Tibial nerve (tissue), 4 donors: ENCODE measurements around the gene WDR74. TPM values are rescaled to one million over a fixed set of nuclear protein-coding genes. Genes with fewer than 3 reads are reported as not detected.
A peak's percentile ranks its signal among the peaks of the same experiment; 100 is the strongest.

Source experiments
- DNase-seq, 2 donors: peaks; one replicate each; pipeline ENCODE4 v3.0.0-alpha.2; 2019; ENCODE audit warnings: low spot score in 2 of 2
- H3K27ac ChIP-seq, 4 donors: fragments of 200-600 bp; sonication (generic) in 3 of 4; one replicate each; pipeline ENCODE4 v1.5.1; 2017 to 2019; ENCODE audit warnings: mild to moderate bottlenecking in 1 of 4
- H3K27me3 ChIP-seq, 2 donors: fragments of 200-600 bp; sonication (generic) in 1 of 2; one replicate each; pipeline versions ENCODE4 v1.5.1 to v1.6.0; 2017 to 2019
- H3K36me3 ChIP-seq, 3 donors: fragments of 200-600 bp; sonication (generic); one replicate each; pipeline ENCODE4 v1.5.1; 2018 to 2019
- H3K4me1 ChIP-seq, 4 donors: fragments of 200-600 bp; sonication (generic) in 3 of 4; one replicate each; pipeline ENCODE4 v1.5.1; 2017 to 2019
- H3K4me3 ChIP-seq, 4 donors: fragments of 200-600 bp; sonication (generic) in 3 of 4; one replicate each; pipeline ENCODE4 v1.5.1; 2017 to 2019; ENCODE audit warnings: mild to moderate bottlenecking in 1 of 4, moderate library complexity in 1 of 4
- H3K9me3 ChIP-seq, 4 donors: fragments of 200-600 bp; sonication (generic) in 3 of 4; one replicate each; pipeline ENCODE4 v1.5.1; 2017 to 2019
- EP300 ChIP-seq, 2 donors: sonication (generic); formaldehyde crosslinking; IDR thresholded peaks; one replicate each; pipeline ENCODE4 v1.6.1; 2017; ENCODE audit warnings: antibody characterized with exemption in 2 of 2, mild to moderate bottlenecking in 1 of 2
- POLR2A ChIP-seq, 2 donors: fragments of 450-650 bp; IDR thresholded peaks; one replicate each; pipeline ENCODE4 v1.6.1; 2017; ENCODE audit warnings: antibody characterized with exemption in 2 of 2, mild to moderate bottlenecking in 2 of 2, moderate library complexity in 2 of 2
- WGBS, 2 donors: methylation state at CpG; one replicate each; pipeline ENCODE4 v1.1.5; 2018; 5-methylcytosine and 5-hydroxymethylcytosine counted together
- total RNA-seq, 4 donors: library from RNA; depleted of rRNA; stranded (reverse); fragments of >200 nt; gene quantifications; one replicate each; pipeline ENCODE4 v1.1.0, GENCODE V29; 2016
- TF ChIP-seq, protein P1 (sequence below), 5 experiments: fragments of 200-600 bp in 3 of 5; fragments of 450-650 bp in 2 of 5; sonication (generic) in 3 of 5; IDR thresholded peaks; one replicate each; pipeline ENCODE4 v1.5.1; 2016 to 2019; ENCODE audit warnings: antibody characterized with exemption in 5 of 5, mild to moderate bottlenecking in 3 of 5, moderate library complexity in 2 of 5

Gene WDR74
- total RNA-seq, 4 donors from 2014 or later, result 31.7 to 75.0 (median 48.0) TPM

DNA sequence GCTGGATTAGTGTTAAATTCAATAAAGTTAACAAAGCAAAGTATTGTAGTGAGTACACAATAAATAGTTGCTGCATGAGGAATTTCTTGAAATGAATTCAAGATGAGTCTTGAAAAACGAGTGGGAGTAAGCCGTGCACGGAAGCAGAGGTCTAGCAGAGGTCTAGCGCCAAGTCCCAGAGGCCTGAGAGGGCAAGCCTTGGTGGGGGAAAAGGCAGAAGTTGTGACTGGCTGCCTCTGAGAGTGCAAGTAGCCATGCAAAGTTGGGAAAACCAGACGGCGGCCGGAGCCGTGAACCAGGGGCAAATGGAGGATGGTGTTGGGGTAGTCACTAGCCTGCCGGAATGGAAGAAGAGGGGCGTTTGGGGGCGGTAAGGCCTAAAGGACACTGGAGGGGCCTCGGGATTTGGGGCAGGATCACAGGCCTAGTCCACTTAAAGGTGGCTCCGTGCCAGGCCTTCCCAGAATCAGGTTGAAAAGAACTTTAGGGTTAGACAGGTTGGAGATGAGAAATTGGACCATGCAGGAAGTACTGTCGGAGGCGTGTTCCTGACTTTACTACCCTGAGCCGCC lies 40.9 kb upstream of the WDR74 start:
- Histone ChIP-seq H3K4me3 (peak overlapping the region; percentile 73 to 100 (median 93)), H3K27me3 (no peaks in the 10 kb centered on the region), H3K36me3 (peaks cover 5 to 30% (median 10%) of the 10 kb centered on the region in 3 donors), H3K4me1 (peaks cover 0 to 54% (median 36%) of the 10 kb centered on the region in 4 donors), H3K9me3 (no peaks in the 10 kb centered on the region), H3K27ac (peak overlapping the region; percentile 94 to 100 (median 99))
- WGBS, 2 donors, result 0% methylated on average over 13 to 16 of the region's 16 CpGs
- DNase-seq, result no peak
- TF ChIP-seq, protein P1, sequence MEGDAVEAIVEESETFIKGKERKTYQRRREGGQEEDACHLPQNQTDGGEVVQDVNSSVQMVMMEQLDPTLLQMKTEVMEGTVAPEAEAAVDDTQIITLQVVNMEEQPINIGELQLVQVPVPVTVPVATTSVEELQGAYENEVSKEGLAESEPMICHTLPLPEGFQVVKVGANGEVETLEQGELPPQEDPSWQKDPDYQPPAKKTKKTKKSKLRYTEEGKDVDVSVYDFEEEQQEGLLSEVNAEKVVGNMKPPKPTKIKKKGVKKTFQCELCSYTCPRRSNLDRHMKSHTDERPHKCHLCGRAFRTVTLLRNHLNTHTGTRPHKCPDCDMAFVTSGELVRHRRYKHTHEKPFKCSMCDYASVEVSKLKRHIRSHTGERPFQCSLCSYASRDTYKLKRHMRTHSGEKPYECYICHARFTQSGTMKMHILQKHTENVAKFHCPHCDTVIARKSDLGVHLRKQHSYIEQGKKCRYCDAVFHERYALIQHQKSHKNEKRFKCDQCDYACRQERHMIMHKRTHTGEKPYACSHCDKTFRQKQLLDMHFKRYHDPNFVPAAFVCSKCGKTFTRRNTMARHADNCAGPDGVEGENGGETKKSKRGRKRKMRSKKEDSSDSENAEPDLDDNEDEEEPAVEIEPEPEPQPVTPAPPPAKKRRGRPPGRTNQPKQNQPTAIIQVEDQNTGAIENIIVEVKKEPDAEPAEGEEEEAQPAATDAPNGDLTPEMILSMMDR (IDR thresholded peaks at IDR 0.05), result no peak
- TF ChIP-seq EP300 (IDR thresholded peaks at IDR 0.05), result no peak
- no peak for TF ChIP-seq POLR2A (IDR thresholded peaks at IDR 0.05)

DNA sequence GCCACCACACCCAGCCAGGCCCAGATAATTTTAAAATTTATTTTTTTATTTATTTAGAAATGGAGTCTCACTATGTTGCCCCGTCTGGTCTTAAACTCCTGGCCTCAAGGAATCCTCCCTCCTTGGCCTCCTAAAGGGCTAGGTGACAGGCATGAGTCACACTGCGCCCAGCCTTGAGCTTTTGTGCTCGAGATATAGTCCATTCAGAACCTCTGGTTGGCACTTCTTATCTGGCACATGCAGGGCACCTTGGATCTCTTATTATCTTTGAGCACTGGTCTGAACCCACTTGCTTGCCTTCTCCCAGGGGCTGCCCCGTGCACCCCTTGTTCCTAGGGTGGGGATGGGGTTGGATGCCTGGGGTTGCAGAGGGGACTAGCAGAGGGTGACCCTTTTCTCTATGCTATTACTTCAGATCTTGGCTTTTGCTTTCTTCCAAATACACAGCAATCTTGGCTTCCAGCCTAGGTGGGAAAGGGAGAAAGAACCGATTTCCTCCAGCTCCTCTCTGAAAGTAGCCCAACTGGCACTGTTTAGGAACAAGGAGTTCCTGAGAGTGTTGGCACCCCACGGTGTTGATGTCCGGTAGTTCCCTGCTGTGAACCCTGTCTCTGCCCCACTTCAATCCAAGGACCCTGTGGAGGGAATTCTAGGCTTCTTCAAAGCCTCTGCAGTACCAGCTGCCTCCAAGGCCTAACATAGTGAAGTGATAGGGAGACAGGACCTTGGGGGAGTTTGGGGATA lies 40.0 kb upstream of the WDR74 start:
- peak overlapping the region; percentile 94 to 100 (median 99) for H3K27ac ChIP-seq
- H3K9me3 ChIP-seq, result no peaks in the 10 kb centered on the region
- peaks cover 0 to 45% (median 35%) of the 10 kb centered on the region in 4 donors for H3K4me1 ChIP-seq
- DNase-seq, result peak in 1 of 2 donors; percentile 64
- peaks cover 0 to 21% (median 5%) of the 10 kb centered on the region in 3 donors for H3K36me3 ChIP-seq
- WGBS, 2 donors, result 34 to 47% methylated on average over 7 of the region's 7 CpGs
- peak overlapping the region; percentile 73 to 100 (median 93) for H3K4me3 ChIP-seq
- TF ChIP-seq EP300 (IDR thresholded peaks at IDR 0.05), result peak in 1 of 2 donors; percentile 84
- TF ChIP-seq, protein P1 (IDR thresholded peaks at IDR 0.05), result no peak
- no peaks in the 10 kb centered on the region for H3K27me3 ChIP-seq

DNA sequence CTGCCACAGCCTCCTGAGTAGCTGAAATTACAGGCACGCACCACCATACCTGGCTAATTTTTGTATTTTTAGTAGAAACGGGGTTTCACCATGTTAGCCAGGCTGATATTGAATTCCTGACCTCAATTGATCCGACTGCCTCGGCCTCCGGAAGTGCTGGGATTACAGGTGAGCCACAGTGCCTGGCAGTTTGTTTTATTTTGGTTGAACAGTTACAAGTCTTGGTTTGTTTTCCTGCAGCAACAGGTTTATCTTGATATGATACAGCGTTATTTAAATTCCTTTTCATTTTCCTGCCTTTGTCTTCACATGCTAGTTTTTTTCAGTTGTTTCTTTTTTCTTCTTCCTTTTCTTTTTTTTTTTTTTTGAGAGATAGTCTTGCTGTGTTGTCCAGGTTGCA lies 37.3 kb upstream of the WDR74 start:
- TF ChIP-seq EP300 (IDR thresholded peaks at IDR 0.05) (no peak), POLR2A (IDR thresholded peaks at IDR 0.05) (no peak)
- TF ChIP-seq, protein P1 (IDR thresholded peaks at IDR 0.05), result no peak
- peaks cover 0 to 21% (median 15%) of the 10 kb centered on the region in 4 donors for H3K4me1 ChIP-seq
- H3K36me3 ChIP-seq, result no peaks in the 10 kb centered on the region
- H3K4me3 ChIP-seq, result no peak overlapping the region
- 87 to 91% methylated on average over 6 of the region's 6 CpGs for WGBS, 2 donors
- no peak for DNase-seq
- H3K27ac ChIP-seq, result no peak overlapping the region
- no peaks in the 10 kb centered on the region for H3K27me3 ChIP-seq
- H3K9me3 ChIP-seq, result no peaks in the 10 kb centered on the region

DNA sequence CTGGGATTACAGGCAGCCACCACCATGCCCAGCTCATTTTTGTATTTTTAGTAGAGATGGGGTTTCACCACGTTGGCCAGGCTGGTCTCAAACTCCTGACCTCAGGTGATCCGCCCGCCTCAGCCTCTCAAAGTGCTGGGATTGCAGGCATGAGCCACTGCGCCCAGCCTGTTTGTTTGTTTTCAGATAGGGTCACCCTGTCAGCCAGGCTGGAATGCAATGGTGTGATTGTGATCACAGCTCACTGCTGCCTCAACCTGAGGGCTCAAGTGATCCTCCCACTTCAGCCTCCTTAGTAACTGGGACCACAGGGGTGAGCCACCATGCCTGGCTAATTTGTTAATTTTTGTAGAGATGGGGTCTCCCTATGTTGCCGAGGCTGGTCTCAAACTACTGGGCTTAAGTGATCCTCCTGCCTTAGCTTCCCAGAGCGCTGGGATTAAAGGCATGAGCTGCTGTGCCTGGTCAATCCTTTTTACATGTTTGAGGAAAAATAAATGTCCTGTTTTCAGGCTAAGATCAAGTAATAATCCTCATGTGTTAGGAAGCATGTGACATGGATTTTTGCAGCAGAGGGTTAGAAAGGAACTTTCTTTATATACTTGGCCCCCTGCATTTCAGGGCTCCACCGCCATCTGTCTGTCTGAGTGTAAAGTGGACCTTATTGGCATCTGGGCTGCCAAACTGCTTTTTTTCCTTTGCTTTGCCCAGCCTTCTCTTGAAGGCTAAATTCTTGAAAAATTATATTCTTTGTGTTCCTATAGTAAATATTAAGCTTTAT lies 36.5 kb upstream of the WDR74 start:
- Histone ChIP-seq H3K4me3 (no peak overlapping the region), H3K27ac (peak overlapping the region in 1 of 4 donors; percentile 0), H3K27me3 (no peaks in the 10 kb centered on the region), H3K9me3 (no peaks in the 10 kb centered on the region), H3K4me1 (peaks cover 0 to 21% (median 15%) of the 10 kb centered on the region in 4 donors), H3K36me3 (no peaks in the 10 kb centered on the region)
- 79 to 83% methylated on average over 7 of the region's 7 CpGs for WGBS, 2 donors
- DNase-seq, result no peak
- TF ChIP-seq, protein P1 (IDR thresholded peaks at IDR 0.05), result no peak
